CD8-positive, alpha-beta memory T cell (primary cell): ENCODE measurements around the gene FKBP11. TPM values are rescaled to one million over a fixed set of nuclear protein-coding genes. Genes with fewer than 3 reads are reported as not detected.
"Not testable (repeated sequence)": the region's sequence is repeated elsewhere in the genome, so short reads cannot be mapped to it uniquely, and the experiment has no call there.

Experiments used
- CTCF ChIA-PET: fragments of 350-600 bp; sonication (Branson Sonifier 250); formaldehyde crosslinking; loops from one replicate; lab custom pipeline; 2021; ENCODE audit warnings: antibody characterized with exemption; lab: Charles Lee
- POLR2A ChIA-PET: fragments of 350-600 bp; sonication (Branson Sonifier 250); formaldehyde crosslinking; loops from one replicate; lab custom pipeline; 2021; ENCODE audit warnings: antibody characterized with exemption; lab: Charles Lee
- DNase-seq, 5 donors: peaks; one replicate each; pipeline versions ENCODE4 v3.0.0 to v3.0.0-alpha.2; 2020 to 2022; ENCODE audit warnings: mixed read lengths in 1 of 5
- H3K27ac ChIP-seq: one replicate; pipeline ENCODE4 v1.7.0; 2013; ENCODE audit warnings: low read depth, mild to moderate bottlenecking, low read length, moderate library complexity
- H3K27me3 ChIP-seq: 2 replicates; pipeline ENCODE4 v1.7.0; 2013; ENCODE audit warnings: low read length, mild to moderate bottlenecking; ENCODE audit not compliant: insufficient read depth, poor library complexity, severe bottlenecking
- H3K36me3 ChIP-seq: 2 replicates; pipeline ENCODE4 v1.7.0; 2013; ENCODE audit warnings: mild to moderate bottlenecking, low read length, moderate library complexity; ENCODE audit not compliant: insufficient read depth
- H3K4me1 ChIP-seq: 2 replicates; pipeline ENCODE4 v1.7.0; 2013; ENCODE audit warnings: mild to moderate bottlenecking, low read length, moderate library complexity; ENCODE audit not compliant: insufficient read depth
- H3K4me3 ChIP-seq: 2 replicates; pipeline ENCODE4 v1.7.0; 2013; ENCODE audit warnings: mild to moderate bottlenecking, low read length
- H3K9me3 ChIP-seq: 2 replicates; pipeline ENCODE4 v1.7.0; 2013; ENCODE audit warnings: mild to moderate bottlenecking, low read length
- H3K27ac Mint-ChIP-seq, 8 donors: one replicate each; pipeline ENCODE4 v1.8.0; 2020 to 2021; ENCODE audit warnings: mixed read lengths in 8 of 8, mild to moderate bottlenecking in 6 of 8, inconsistent platforms in 3 of 8, moderate library complexity in 3 of 8
- H3K27me3 Mint-ChIP-seq, 2 donors: one replicate each; pipeline ENCODE4 v1.8.0; 2020 to 2021; ENCODE audit warnings: mixed read lengths in 2 of 2, mild to moderate bottlenecking in 1 of 2, moderate library complexity in 1 of 2
- H3K36me3 Mint-ChIP-seq, 3 donors: one replicate each; pipeline ENCODE4 v1.8.0; 2020 to 2021; ENCODE audit warnings: mixed read lengths in 3 of 3, inconsistent platforms in 1 of 3, mild to moderate bottlenecking in 1 of 3
- H3K4me1 Mint-ChIP-seq, 3 donors: one replicate each; pipeline ENCODE4 v1.8.0; 2020 to 2021; ENCODE audit warnings: mixed read lengths in 3 of 3, inconsistent platforms in 1 of 3, mild to moderate bottlenecking in 1 of 3
- H3K4me3 Mint-ChIP-seq, 7 donors: one replicate each; pipeline ENCODE4 v1.8.0; 2020 to 2021; ENCODE audit warnings: mixed read lengths in 7 of 7, mild to moderate bottlenecking in 6 of 7, moderate library complexity in 4 of 7, inconsistent platforms in 2 of 7
- H3K9me3 Mint-ChIP-seq, 5 donors: one replicate each; pipeline ENCODE4 v1.8.0; 2020 to 2022; ENCODE audit warnings: mixed read lengths in 5 of 5, mild to moderate bottlenecking in 3 of 5, moderate library complexity in 2 of 5, inconsistent platforms in 1 of 5
- polyA plus RNA-seq: library from polyadenylated mRNA; unstranded; fragments of 300-500 nt; fragmentation: Illumina TruSeq; gene quantifications from one replicate; pipeline ENCODE4 v1.2.3, GENCODE V29; 2021
- total RNA-seq, 2 experiments: library from RNA; stranded (reverse); gene quantifications; one replicate each; pipeline ENCODE4 v1.2.3, GENCODE V29; 2021

FKBP11 gene
- total and polyA plus RNA-seq, 3 experiments from 2014 or later = 98.3 to 238 (median 103) TPM

GRCh38 chr12:48909698-48910097 is 15.6 kb downstream of the FKBP11 start:
- H3K4me1 Mint-ChIP-seq, H3K4me3 ChIP-seq, H3K9me3 Mint-ChIP-seq, H3K4me1 ChIP-seq, H3K36me3 ChIP-seq, H3K27ac Mint-ChIP-seq, H3K27me3 ChIP-seq, POLR2A ChIA-PET, DNase-seq, H3K4me3 Mint-ChIP-seq, H3K9me3 ChIP-seq, H3K27me3 Mint-ChIP-seq, H3K36me3 Mint-ChIP-seq, H3K27ac ChIP-seq: not testable (repeated sequence)
- CTCF ChIA-PET = interaction anchor here (1.6 kb wide), 1 partner anchor 26 kb away, joined by 4 read pairs; no protein-coding TSS in a partner anchor

GRCh38 chr12:48907245-48907644 is 18.0 kb downstream of the FKBP11 start:
- Histone ChIP-seq H3K36me3 (no peaks in the 10 kb centered on the region), H3K27me3 (no peaks in the 10 kb centered on the region), H3K9me3 (no peaks in the 10 kb centered on the region), H3K4me1 (peaks cover 6% of the 10 kb centered on the region), H3K27ac (no peak overlapping the region), H3K4me3 (no peak overlapping the region)
- peak overlapping the region in 1 of 7 donors; percentile 74 for H3K4me3 Mint-ChIP-seq
- peaks cover 3 to 14% (median 4%) of the 10 kb centered on the region in 3 donors for H3K4me1 Mint-ChIP-seq
- ChIA-PET CTCF (interaction anchor here (0.9 to 1.6 kb wide), 2 partner anchors 17 to 81 kb away, joined by 3 to 4 read pairs; no protein-coding TSS in a partner anchor), POLR2A (no interaction called here)
- no peak for DNase-seq
- no peaks in the 10 kb centered on the region for H3K9me3 Mint-ChIP-seq
- H3K27ac Mint-ChIP-seq = no peak overlapping the region
- H3K36me3 Mint-ChIP-seq = no peaks in the 10 kb centered on the region
- H3K27me3 Mint-ChIP-seq = no peaks in the 10 kb centered on the region

GRCh38 chr12:48903982-48904411 is 21.3 kb downstream of the FKBP11 start:
- Mint-ChIP-seq H3K4me1 (peaks cover 3 to 14% (median 4%) of the 10 kb centered on the region in 3 donors), H3K4me3 (peak overlapping the region; percentile 28 to 83 (median 80)), H3K27me3 (no peaks in the 10 kb centered on the region), H3K9me3 (no peaks in the 10 kb centered on the region), H3K36me3 (no peaks in the 10 kb centered on the region), H3K27ac (peak overlapping the region; percentile 41 to 91 (median 82))
- Histone ChIP-seq H3K4me3 (peak overlapping the region; percentile 49), H3K36me3 (no peaks in the 10 kb centered on the region), H3K27ac (no peak overlapping the region), H3K27me3 (no peaks in the 10 kb centered on the region), H3K4me1 (peaks cover 6% of the 10 kb centered on the region), H3K9me3 (no peaks in the 10 kb centered on the region)
- CTCF ChIA-PET = interaction anchor here (0.6 to 6.0 kb wide), 22 partner anchors 9 to 93 kb away, joined by 3 to 68 read pairs (median 4); partner anchors contain the start of genes ARF3, FKBP11, RND1 and WNT1
- POLR2A ChIA-PET = interaction anchor here (0.6 to 1.2 kb wide), 4 partner anchors 10 to 76 kb away, joined by 3 to 8 read pairs (median 4); no protein-coding TSS in a partner anchor
- peak; percentile 70 to 89 (median 78) for DNase-seq

- ChIA-PET POLR2A (interaction anchor here (0.9 to 1.2 kb wide), 3 partner anchors 17 to 77 kb away, joined by 3 to 4 read pairs (median 3); partner anchors contain the start of gene DDX23), CTCF (interaction anchor here (0.6 to 6.0 kb wide), 20 partner anchors 8 to 94 kb away, joined by 3 to 68 read pairs (median 4); partner anchors contain the start of genes FKBP11, RND1 and WNT1)
- H3K27me3 Mint-ChIP-seq = peaks cover 0 to 3% of the 10 kb centered on the region in 2 donors
- H3K4me3 ChIP-seq = no peak overlapping the region
- no peaks in the 10 kb centered on the region for H3K27me3 ChIP-seq
- DNase-seq = no peak
- H3K36me3 Mint-ChIP-seq = no peaks in the 10 kb centered on the region
- peaks cover 6% of the 10 kb centered on the region for H3K4me1 ChIP-seq
- H3K36me3 ChIP-seq = no peaks in the 10 kb centered on the region
- peak overlapping the region in 1 of 8 donors; percentile 47 for H3K27ac Mint-ChIP-seq
- no peak overlapping the region for H3K27ac ChIP-seq
- H3K9me3 ChIP-seq = no peaks in the 10 kb centered on the region
- H3K4me3 Mint-ChIP-seq = peak overlapping the region in 4 of 7 donors; percentile 24 to 48 (median 30)
- H3K9me3 Mint-ChIP-seq = no peaks in the 10 kb centered on the region
- peaks cover 3 to 14% (median 4%) of the 10 kb centered on the region in 3 donors for H3K4me1 Mint-ChIP-seq
These were observed 21.8 kb downstream of the FKBP11 start for GRCh38 chr12:48903363-48903981.

- Histone ChIP-seq H3K27ac (no peak overlapping the region), H3K4me3 (no peak overlapping the region), H3K27me3 (no peaks in the 10 kb centered on the region), H3K4me1 (peaks cover 6% of the 10 kb centered on the region), H3K9me3 (no peaks in the 10 kb centered on the region), H3K36me3 (no peaks in the 10 kb centered on the region)
- no peak overlapping the region for H3K4me3 Mint-ChIP-seq
- H3K27me3 Mint-ChIP-seq = peaks cover 2 to 4% of the 10 kb centered on the region in 2 donors
- POLR2A ChIA-PET = interaction anchor here (0.7 to 1.0 kb wide), 3 partner anchors 35 to 118 kb away, joined by 3 to 4 read pairs (median 3); no protein-coding TSS in a partner anchor
- CTCF ChIA-PET = interaction anchor here (0.7 to 6.0 kb wide), 9 partner anchors 11 to 1044 kb away, joined by 3 to 67 read pairs (median 4); partner anchors contain the start of gene FKBP11
- no peak for DNase-seq
- no peaks in the 10 kb centered on the region for H3K9me3 Mint-ChIP-seq
- no peak overlapping the region for H3K27ac Mint-ChIP-seq
- H3K4me1 Mint-ChIP-seq = peaks cover 3 to 14% (median 4%) of the 10 kb centered on the region in 3 donors
- H3K36me3 Mint-ChIP-seq = no peaks in the 10 kb centered on the region
These were observed 24.0 kb downstream of the FKBP11 start for GRCh38 chr12:48901278-48901677.

GRCh38 chr12:48899651-48900050 is 25.6 kb downstream of the FKBP11 start:
- H3K9me3 Mint-ChIP-seq = no peaks in the 10 kb centered on the region
- POLR2A ChIA-PET = no interaction called here
- no peak for DNase-seq
- Histone ChIP-seq H3K4me1 (peaks cover 6% of the 10 kb centered on the region), H3K27me3 (no peaks in the 10 kb centered on the region), H3K9me3 (no peaks in the 10 kb centered on the region), H3K4me3 (no peak overlapping the region), H3K36me3 (no peaks in the 10 kb centered on the region), H3K27ac (no peak overlapping the region)
- H3K27ac Mint-ChIP-seq = no peak overlapping the region
- H3K36me3 Mint-ChIP-seq = no peaks in the 10 kb centered on the region
- H3K4me3 Mint-ChIP-seq = no peak overlapping the region
- peaks cover 3 to 12% (median 4%) of the 10 kb centered on the region in 3 donors for H3K4me1 Mint-ChIP-seq
- peaks cover 2 to 4% of the 10 kb centered on the region in 2 donors for H3K27me3 Mint-ChIP-seq
- CTCF ChIA-PET = interaction anchor here (0.8 to 6.0 kb wide), 5 partner anchors 9 to 47 kb away, joined by 3 to 31 read pairs (median 4); no protein-coding TSS in a partner anchor

GRCh38 chr12:48894271-48894670 is 31.0 kb downstream of the FKBP11 start:
- no peak overlapping the region for H3K4me3 Mint-ChIP-seq
- H3K4me1 Mint-ChIP-seq = peaks cover 6 to 10% (median 8%) of the 10 kb centered on the region in 3 donors
- H3K36me3 Mint-ChIP-seq = peaks cover 0 to 3% (median 0%) of the 10 kb centered on the region in 3 donors
- no peak overlapping the region for H3K27ac Mint-ChIP-seq
- CTCF ChIA-PET = interaction anchor here (1.2 to 2.1 kb wide), 5 partner anchors 9 to 80 kb away, joined by 3 to 8 read pairs (median 5); a partner anchor contains a TSS
- POLR2A ChIA-PET = no interaction called here
- no peaks in the 10 kb centered on the region for H3K9me3 Mint-ChIP-seq
- peaks cover 11 to 23% of the 10 kb centered on the region in 2 donors for H3K27me3 Mint-ChIP-seq
- H3K9me3 ChIP-seq = no peaks in the 10 kb centered on the region
- H3K4me3 ChIP-seq = no peak overlapping the region
- H3K36me3 ChIP-seq = no peaks in the 10 kb centered on the region
- H3K4me1 ChIP-seq = no peaks in the 10 kb centered on the region
- peaks cover 10% of the 10 kb centered on the region for H3K27me3 ChIP-seq
- DNase-seq = no peak
- H3K27ac ChIP-seq = no peak overlapping the region
